Testis (tissue), 2 donors: Measurements from ENCODE around the gene CDH23.

ENCODE experiments used
- POLR2A ChIP-seq: fragments of 450-650 bp; IDR thresholded peaks from one replicate; pipeline ENCODE4 v1.6.1; 2017; ENCODE audit warnings: antibody characterized with exemption, mild to moderate bottlenecking, moderate library complexity
- TF ChIP-seq, protein P1 (sequence below), 3 experiments: fragments of 450-650 bp in 2 of 3; fragments of 200-600 bp in 1 of 3; sonication (generic) in 1 of 3; IDR thresholded peaks; one replicate each; pipeline ENCODE4 v1.5.1; 2016 to 2019; ENCODE audit warnings: antibody characterized with exemption in 3 of 3, mild to moderate bottlenecking in 2 of 3, moderate library complexity in 1 of 3

DNA sequence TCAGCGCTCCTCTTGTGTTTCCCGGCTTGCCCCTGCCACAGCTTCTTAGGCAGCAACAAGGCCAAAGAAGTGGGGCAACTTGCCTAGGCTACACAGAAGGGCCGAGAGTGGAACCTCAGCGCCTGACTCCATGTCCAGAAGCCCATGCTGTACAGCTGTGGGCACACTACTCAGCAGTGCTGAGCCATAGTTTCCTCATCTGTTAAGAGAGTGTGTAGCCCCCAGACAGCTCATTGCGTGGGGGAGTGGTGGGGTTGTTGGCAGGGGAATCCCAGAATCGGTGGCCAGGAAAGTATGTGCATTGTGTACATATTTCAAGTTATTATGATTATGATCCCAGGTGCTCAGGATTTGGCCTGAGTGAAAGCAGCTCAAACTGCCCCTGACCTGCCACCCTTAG is 96.2 kb downstream of the CDH23 start:
- TF ChIP-seq, protein P1, sequence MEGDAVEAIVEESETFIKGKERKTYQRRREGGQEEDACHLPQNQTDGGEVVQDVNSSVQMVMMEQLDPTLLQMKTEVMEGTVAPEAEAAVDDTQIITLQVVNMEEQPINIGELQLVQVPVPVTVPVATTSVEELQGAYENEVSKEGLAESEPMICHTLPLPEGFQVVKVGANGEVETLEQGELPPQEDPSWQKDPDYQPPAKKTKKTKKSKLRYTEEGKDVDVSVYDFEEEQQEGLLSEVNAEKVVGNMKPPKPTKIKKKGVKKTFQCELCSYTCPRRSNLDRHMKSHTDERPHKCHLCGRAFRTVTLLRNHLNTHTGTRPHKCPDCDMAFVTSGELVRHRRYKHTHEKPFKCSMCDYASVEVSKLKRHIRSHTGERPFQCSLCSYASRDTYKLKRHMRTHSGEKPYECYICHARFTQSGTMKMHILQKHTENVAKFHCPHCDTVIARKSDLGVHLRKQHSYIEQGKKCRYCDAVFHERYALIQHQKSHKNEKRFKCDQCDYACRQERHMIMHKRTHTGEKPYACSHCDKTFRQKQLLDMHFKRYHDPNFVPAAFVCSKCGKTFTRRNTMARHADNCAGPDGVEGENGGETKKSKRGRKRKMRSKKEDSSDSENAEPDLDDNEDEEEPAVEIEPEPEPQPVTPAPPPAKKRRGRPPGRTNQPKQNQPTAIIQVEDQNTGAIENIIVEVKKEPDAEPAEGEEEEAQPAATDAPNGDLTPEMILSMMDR (IDR thresholded peaks at IDR 0.05), result no peak
- TF ChIP-seq POLR2A, result no peak
